GM08714 (cell line): ENCODE data around the gene CD34.

ENCODE experiments used
- H3K4me3 ChIP-seq: fragments of 200-500 bp; sonication (Bioruptor generic); 2 replicates; pipeline ENCODE4 v1.5.1; 2014; ENCODE audit warnings: mild to moderate bottlenecking, low read length, inconsistent platforms
- ZNF274 ChIP-seq: IDR thresholded peaks from 2 replicates; pipeline ENCODE4 v1.6.1; 2012; ENCODE audit warnings: mild to moderate bottlenecking, low read depth, low read length

CD34 gene

DNA sequence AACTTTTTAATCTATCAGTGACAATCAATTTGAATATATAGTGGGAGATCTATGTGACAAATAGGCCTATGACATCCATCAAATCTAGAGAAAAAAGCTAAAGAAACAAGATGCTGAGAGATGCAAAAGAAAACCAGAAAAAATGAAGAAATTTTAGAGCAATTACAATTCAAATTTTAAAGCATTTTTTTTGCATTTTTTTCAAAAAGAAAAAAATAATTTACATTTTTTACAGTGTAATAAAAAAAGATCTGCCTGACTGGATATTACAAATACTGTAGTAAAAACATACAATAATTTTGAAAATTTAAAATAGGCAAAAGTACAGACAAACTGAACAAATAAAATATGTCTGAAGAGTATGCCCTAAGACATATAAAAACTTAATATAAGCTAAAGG, 14.4 kb downstream of the CD34 start:
- no peak for TF ChIP-seq ZNF274
- no peak overlapping the region for H3K4me3 ChIP-seq

DNA sequence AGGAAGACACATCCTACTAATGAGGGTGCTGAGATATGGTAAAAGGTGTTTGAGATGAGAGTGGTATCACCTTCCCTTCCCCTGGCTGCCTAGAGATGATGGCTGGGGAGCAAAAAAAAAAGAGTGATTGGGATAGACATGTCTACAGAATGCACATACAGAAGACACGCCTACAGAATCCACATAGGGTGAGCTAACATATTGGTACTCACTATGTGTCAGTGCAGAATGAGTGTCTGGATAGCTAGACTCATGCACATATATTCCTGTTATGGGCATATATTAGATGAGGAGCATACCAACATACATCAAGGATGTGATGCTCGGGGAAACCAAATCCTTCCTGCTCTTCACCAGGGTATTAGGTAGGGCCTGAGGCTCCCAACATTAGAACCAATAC, 16.2 kb downstream of the CD34 start:
- H3K4me3 ChIP-seq: no peak overlapping the region
- no peak for TF ChIP-seq ZNF274

DNA sequence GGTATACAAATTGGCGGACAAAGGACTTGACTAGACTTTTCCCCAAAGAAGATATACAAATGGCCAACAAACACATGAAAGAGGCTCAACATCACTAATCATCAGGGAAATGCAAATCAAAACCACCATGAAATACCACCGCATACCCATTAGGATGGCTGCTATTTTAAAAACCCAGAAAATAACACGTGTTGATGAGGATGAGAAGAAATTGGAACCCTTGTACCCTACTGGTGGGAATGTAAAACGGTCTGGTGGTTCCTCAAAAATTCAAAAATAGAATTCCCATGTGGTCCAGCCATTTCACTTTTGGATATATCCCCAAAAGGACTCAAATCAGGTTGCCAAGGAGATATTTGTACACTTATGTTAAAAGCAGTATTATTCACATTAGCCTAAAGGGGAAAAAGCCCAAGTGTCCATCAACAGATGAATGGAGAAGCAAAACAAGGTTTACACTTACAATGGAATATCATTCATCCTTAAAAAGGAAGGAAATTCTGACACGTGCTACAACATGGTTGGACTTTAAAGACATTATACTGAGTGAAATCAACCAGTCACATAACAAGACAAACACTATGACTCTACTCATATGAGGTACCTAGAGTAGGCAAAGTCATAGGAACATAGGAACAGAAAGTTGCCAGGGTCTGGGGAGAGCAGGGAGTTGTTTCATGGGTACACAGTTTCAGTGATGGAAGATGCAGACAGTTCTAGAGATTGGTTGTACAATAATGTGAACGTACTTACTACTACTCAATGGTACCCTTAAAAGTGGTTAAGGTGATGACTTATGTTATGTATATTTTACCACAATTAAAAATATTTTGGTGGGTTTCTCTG, 17.0 kb downstream of the CD34 start:
- no peak overlapping the region for H3K4me3 ChIP-seq
- no peak for TF ChIP-seq ZNF274

DNA sequence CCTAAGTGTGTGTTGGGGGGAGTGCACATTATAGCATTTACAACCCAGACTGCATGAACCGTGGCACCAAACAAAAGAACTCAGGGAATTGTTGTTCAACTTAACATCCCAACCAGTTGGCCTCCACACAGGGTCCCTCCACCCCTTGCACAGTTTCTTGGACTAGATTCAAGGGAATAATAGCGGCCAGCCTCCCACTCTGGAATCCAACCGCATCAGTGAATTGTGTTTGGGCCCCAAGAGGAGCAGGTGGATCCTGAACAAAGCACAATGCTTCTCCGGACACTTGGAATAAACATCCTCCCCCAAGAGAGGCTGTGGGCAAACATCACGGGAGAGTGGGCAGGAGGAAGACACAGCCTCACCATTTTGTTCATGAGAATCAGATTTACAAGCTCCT, 18.2 kb downstream of the CD34 start:
- no peak for TF ChIP-seq ZNF274
- no peak overlapping the region for H3K4me3 ChIP-seq

DNA sequence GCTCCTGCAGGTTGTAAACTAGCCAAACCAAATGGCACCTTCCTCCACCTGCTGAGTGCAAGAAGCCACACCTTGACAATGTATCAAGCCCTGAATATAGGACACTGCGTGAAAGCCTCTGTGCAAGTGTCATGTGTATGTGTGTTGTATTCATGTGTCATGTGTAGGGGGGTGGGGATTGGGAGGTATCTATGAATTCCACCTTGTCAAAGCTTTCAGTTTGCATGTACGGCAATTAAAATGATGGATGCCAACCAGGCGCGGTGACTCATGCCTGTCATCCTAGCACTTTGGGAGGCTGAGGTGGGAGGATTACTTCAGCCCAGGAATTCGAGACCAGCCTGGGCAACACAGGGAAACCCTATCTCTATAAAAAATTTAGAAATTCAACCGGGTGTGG, 19.8 kb downstream of the CD34 start:
- no peak for TF ChIP-seq ZNF274
- H3K4me3 ChIP-seq: no peak overlapping the region

DNA sequence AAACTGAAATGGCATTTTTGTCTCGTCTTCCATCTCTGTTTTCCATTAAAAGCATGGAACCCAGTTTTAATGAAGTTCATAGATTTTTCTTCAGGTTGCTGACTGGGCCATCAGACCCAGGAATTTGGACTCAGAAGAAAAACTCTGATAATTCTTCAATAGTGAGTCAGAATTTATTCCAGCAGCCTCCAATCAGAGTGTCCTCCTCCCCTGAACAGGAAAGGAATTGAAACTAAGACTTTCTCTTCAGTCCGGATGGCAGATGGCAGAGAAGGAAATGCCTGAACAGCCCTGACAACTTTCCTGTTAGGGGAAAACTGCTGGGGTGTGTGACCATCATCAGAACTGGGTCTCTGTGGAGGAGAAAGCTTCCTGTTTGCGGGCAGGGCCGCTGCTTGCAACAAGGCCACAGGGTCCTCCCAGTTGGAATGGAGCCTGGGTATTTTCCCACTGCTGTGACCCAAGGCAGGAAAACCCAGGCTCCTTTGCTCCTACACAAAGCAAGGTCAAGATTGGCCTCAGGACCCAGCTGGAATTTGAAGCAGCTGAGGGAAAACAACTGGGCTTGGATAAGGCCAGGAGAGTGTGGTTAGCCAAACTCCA, 20.7 kb downstream of the CD34 start:
- no peak for TF ChIP-seq ZNF274
- H3K4me3 ChIP-seq: no peak overlapping the region

DNA sequence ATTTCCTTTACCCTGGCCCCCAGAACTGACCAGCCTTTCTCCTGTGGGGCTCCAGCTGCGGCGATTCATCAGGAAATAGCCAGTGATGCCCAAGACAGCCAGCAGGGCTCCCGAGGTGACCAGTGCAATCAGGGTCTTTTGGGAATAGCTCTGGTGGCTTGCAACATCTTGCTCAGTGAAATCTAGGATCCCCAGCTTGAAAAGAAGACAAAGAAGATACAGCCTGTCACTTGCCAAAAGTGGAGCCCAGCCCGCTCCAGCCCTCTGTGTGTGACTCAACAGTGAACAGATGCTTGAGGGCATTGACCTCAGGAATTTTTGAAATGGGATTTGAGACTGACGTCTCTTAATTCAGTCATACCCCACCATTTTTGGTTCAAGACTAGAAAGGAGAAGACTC, 22.3 kb downstream of the CD34 start:
- H3K4me3 ChIP-seq: no peak overlapping the region
- TF ChIP-seq ZNF274: no peak

DNA sequence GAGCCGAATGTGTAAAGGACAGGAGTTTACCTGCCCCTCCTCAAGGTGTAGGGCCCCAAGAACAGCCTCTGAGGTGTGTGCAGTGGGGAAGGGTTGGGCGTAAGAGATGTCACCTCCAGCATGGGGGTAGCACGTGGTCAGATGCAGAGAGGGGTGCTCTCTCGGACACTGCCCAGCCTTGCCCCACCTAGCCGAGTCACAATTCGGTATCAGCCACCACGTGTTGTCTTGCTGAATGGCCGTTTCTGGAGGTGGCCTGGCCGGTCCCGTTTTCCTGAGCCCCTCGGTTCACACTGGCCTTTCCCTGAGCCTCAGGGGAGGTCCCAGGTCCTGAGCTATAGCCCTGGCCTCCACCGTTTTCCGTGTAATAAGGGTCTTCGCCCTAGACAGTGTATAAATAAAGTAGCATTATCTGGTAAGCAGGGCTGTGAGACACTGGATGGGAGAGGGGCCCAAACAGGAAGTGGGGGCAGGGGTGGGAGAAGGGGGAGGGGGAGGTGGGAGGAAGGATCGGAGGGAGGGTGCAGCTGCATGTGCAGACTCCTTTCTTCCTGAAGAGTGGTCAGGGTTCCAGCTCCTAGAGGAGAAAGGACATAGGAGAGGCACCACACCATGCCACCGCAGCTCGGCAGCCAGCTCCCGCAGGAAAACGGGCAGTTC, 23.3 kb downstream of the CD34 start:
- H3K4me3 ChIP-seq: no peak overlapping the region
- TF ChIP-seq ZNF274: no peak

DNA sequence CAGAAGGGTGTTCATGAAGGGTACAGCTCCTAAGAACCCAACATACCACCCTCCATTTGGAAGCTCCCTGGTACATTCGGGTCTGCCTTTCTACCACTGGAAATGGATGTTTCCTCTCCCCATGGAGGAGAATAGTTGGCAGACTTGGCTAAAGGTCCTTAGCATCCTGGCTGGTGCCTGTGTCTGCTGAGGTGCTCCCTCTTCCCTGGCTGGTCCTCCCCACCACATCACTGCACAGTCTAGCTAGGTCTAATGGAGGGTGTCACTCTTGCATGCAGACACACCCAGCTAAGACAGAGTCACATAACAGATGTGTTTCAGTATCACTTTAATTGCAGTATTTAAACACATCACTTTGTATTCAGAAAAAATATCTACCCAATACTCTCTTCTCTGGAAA, 24.7 kb downstream of the CD34 start:
- TF ChIP-seq ZNF274: no peak
- no peak overlapping the region for H3K4me3 ChIP-seq

DNA sequence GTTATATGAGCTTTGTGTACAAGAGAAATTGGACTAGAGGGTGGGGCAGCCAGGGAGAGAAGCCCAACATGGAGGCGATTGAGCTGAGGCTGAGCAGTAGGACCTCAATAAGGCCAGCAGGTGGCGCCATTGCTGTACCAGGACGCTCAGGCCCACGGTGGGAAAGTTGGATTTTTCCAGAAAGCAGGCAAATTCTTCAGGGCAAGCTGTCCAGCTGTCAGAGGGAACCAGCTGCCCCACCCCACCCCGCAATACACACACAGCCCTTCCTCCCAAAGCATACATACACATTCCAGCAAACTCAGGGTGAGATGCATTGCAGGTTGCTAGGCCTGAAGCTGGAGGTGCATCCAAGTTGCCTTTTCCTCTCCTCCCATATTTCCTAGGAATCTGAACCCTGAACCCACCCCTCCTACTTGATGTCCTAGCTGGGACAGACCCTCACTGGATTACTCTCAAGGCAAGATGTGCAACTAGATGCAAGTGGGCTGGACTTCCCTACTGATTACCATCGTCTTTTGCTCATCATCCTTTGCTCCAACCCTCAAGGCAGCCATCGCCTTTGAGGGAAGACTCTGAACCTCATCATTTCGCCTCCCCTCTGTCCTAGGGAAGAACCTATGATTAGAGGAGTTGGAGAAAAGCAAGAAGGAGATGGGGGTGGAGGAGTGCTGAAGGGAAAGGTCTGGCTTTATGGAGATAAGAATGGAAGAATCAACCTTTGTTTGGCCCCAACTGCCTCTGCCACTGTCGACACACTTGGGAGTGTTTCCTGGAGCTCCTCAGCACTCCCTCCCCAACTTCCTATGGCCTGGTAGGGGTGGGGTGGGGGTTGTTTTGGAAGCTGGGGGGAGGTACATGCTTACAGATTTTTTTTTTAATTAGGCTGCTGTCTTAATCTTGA, 25.5 kb downstream of the CD34 start:
- no peak overlapping the region for H3K4me3 ChIP-seq
- TF ChIP-seq ZNF274: no peak

DNA sequence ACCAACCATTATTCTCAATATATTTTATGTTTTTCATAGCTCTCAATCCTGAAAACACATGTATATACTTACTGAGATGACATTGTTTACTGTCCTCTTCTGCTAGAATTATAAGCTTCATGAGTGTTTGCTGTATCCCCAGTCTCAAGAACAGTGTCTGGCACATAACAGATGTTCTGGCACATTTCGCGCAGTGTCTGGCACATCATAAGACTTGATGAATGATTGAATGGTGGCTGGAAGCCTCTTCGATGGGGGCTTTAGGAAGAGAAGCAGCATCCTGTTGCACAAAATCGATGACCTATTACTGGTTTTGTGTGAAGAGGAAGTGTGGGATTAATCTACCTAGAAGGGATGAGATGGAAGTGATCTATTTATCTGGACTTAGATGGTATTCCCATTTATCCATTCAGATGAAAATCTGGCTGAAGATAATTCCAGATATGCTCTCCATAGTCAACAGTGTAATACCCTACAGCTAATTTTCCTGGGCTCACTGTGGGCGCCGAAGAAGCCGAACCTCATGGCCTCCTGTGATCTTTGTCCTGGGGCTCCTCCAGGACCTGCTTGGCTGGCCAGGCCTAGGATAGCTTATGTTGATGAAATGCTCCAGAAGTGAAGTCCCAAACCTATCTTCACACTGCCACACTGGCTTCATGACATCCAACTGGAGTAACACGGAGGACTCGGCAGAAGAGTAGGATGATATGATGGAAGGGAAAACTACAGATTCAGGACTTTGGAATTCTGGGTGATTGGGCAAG, 26.5 kb downstream of the CD34 start:
- TF ChIP-seq ZNF274: no peak
- no peak overlapping the region for H3K4me3 ChIP-seq

DNA sequence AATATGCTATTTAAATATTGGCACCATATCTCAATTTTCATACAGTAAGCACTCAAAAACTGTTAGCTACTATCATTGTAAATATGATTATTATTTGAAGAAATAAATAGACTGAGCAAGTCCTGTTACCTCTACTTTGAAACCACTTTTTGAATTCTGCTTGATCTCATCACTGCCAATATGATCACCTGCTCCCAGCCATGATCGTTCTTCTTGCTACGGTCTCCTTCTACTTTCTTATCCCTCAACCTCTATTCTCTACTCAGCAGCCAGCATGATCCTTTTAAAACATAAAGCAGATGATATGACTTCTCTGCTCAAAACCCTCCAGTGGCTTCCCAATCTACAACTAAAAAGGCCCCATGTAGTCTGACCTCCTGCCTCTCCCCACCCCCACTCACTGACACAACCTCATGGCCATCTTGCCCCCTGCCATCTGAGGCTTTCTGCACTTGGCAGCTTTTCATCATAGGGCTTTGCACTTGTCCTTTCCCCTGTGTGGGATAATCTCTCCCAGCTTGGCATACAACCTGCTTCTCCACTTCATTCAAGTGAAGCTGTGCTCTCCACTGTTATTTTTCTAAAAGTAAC, 27.2 kb downstream of the CD34 start:
- H3K4me3 ChIP-seq: no peak overlapping the region
- TF ChIP-seq ZNF274: no peak

DNA sequence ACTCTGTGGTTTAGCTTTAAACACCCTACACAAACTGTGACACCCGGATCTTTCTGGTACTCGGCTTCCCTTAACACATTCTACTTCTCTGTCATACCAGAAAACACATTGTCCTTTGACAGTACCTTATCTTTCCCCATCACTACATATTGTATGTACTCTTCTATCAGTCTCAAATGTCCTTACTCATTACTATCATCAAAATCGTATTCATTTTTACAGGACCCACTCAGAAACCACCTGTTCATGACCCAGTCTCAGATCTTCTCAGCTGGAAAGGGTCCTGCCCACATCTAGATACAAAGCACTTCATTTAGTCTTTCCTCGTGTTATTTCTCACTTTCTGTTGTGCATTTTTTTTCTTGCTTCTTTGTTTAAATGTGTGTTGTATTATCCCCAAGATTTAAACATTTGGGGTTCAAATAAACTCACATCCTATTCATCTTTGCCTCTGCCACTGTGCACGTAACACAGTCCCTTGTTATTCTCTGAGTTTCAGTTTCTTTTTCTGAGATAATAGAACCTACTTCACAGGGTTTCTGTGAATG, 27.7 kb downstream of the CD34 start:
- no peak overlapping the region for H3K4me3 ChIP-seq
- TF ChIP-seq ZNF274: no peak
